KOPT-K1 (cell line): ENCODE results near the gene PRUNE2.

Experiments used
- H3K27ac ChIP-seq: fragments of 200-600 bp; sonication (generic); 2 replicates; pipeline ENCODE4 v1.5.1; 2016; ENCODE audit warnings: antibody characterized with exemption, mild to moderate bottlenecking, low read depth, low read length; ENCODE audit not compliant: poor library complexity, severe bottlenecking
- H3K36me3 ChIP-seq: fragments of 200-600 bp; sonication (generic); 2 replicates; pipeline ENCODE4 v1.5.1; 2017; ENCODE audit warnings: antibody characterized with exemption, mild to moderate bottlenecking, low read length, moderate library complexity; ENCODE audit not compliant: insufficient read depth
- H3K9me3 ChIP-seq: fragments of 200-600 bp; sonication (generic); 2 replicates; pipeline ENCODE4 v1.5.1; 2017; ENCODE audit warnings: antibody characterized with exemption, low read length, mild to moderate bottlenecking; ENCODE audit not compliant: insufficient read depth, poor library complexity, severe bottlenecking

PRUNE2 gene

GRCh38 chr9:76803083-76803482 lies 102.8 kb downstream of the PRUNE2 start:
- no peaks in the 10 kb centered on the region for H3K36me3 ChIP-seq
- H3K9me3 ChIP-seq = no peaks in the 10 kb centered on the region
- H3K27ac ChIP-seq = no peak overlapping the region

GRCh38 chr9:76800901-76801300 lies 105.0 kb downstream of the PRUNE2 start:
- no peaks in the 10 kb centered on the region for H3K9me3 ChIP-seq
- H3K36me3 ChIP-seq = no peaks in the 10 kb centered on the region
- no peak overlapping the region for H3K27ac ChIP-seq

GRCh38 chr9:76799473-76799872 lies 106.4 kb downstream of the PRUNE2 start:
- H3K9me3 ChIP-seq = no peaks in the 10 kb centered on the region
- H3K36me3 ChIP-seq = no peaks in the 10 kb centered on the region
- no peak overlapping the region for H3K27ac ChIP-seq

- Histone ChIP-seq H3K36me3 (no peaks in the 10 kb centered on the region), H3K27ac (no peak overlapping the region), H3K9me3 (no peaks in the 10 kb centered on the region)
Measured at GRCh38 chr9:76798527-76798926, 107.4 kb downstream of the PRUNE2 start.

GRCh38 chr9:76796296-76796695 lies 109.6 kb downstream of the PRUNE2 start:
- Histone ChIP-seq H3K9me3 (no peaks in the 10 kb centered on the region), H3K36me3 (no peaks in the 10 kb centered on the region), H3K27ac (no peak overlapping the region)

DNA sequence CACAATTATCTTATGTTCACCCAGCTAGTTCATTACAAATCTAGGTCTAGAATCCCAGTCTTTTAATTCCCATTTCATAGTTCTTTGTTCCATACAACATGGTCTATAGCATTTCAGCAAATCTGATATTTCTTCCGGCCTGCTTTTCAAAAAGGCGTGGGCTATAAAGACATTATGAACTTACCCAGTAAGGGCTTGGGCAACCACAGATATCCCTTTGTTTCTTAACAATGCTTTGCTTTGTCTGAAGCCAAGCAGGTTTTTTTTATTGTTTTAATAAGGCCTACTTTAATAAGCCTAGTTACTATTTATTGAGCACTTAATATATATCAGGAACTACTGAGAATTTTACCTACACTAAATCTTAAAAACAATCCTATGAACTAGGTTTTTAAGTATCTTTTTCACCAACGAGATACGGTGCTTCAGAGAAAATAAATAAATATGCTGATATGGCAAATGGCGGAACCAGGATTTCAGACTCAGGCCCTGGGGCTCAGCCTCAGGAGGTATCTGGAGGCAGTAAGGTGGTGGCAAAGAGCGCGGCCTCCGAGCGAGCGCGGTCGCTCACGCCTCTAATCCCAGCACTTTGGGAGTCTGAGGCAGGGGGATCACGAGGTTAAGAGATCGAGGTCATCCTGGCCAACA lies 112.0 kb downstream of the PRUNE2 start:
- Histone ChIP-seq H3K36me3 (no peaks in the 10 kb centered on the region), H3K27ac (no peak overlapping the region)

DNA sequence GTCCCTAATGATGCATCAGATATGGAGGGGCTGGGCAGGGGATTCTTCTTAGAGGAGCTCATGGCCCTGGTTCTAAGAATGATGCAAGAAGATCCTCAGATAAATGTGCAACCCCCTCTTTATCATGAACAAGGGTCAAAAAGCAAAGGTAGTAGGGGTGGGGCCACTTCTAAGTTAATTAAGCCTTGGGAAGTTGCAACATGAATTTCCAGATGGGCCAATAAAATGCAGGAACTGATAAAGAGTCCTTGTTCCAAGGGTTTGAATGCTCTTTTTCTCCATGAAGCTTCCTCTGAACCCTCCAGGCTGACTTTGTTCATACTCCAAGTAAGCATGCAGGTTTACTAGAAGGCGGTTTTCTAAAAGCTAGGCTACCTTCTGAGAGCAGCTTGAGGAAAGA lies 116.1 kb downstream of the PRUNE2 start:
- Histone ChIP-seq H3K9me3 (no peaks in the 10 kb centered on the region), H3K27ac (no peak overlapping the region), H3K36me3 (no peaks in the 10 kb centered on the region)

More for the DNA sequence above, 112.0 kb downstream of the PRUNE2 start:
- no peaks in the 10 kb centered on the region for H3K9me3 ChIP-seq

DNA sequence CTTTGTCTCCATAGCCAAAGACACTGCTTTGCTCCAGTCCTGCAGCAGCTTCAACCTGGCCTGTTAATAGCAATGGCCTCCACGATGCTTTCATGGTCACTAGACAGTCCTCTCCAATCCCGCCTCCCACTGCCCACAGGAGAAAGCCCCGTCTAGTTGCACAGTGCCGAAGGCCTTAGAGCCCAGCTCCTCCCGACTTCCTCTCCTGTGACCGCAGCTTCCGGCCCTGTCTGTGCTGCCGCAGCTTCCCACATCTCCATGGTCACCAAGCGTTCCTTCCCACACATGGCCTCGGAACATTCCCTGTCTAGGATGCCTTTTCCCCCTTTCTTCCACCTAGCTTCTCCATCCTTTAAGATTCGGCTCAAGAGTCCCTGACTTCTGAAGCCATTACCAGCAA lies 118.2 kb downstream of the PRUNE2 start:
- no peak overlapping the region for H3K27ac ChIP-seq

DNA sequence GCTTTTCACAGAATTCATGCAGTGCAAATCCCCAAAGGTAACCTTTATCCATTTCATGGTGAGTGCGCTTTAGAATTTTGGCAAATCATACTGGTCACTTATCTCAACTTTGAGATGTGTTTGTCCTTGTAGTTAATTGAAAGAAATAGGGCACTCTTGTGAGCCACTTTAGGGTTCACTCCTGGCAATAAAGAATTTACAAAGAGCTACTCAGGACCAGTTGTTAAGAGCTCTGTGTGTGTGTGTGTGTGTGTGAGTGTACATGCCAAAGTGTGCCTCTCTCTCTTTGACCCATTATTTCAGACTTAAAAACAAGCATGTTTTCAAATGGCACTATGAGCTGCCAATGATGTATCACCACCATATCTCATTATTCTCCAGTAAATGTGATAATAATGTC lies 120.4 kb downstream of the PRUNE2 start:
- Histone ChIP-seq H3K9me3 (no peaks in the 10 kb centered on the region), H3K36me3 (no peaks in the 10 kb centered on the region), H3K27ac (no peak overlapping the region)

More for the DNA sequence above, 118.2 kb downstream of the PRUNE2 start:
- no peaks in the 10 kb centered on the region for H3K36me3 ChIP-seq
- no peaks in the 10 kb centered on the region for H3K9me3 ChIP-seq

DNA sequence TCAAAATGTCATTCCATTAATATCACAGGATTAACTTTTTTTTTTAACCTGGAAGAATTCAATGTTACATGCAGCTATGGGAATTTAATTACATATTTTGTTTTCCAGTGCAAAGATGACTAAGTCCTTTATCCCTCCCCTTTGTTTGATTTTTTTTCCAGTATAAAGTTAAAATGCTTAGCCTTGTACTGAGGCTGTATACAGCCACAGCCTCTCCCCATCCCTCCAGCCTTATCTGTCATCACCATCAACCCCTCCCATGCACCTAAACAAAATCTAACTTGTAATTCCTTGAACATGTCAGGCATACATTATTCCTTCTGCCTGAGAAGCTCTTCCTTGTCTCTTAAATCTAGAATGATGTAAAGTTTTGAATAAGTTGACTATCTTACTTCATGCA lies 121.0 kb downstream of the PRUNE2 start:
- Histone ChIP-seq H3K27ac (no peak overlapping the region), H3K36me3 (no peaks in the 10 kb centered on the region), H3K9me3 (no peaks in the 10 kb centered on the region)

- no peaks in the 10 kb centered on the region for H3K36me3 ChIP-seq
Measured at GRCh38 chr9:76772686-76773445, 133.0 kb downstream of the PRUNE2 start.

GRCh38 chr9:76766126-76766525 lies 139.8 kb downstream of the PRUNE2 start:
- Histone ChIP-seq H3K36me3 (no peaks in the 10 kb centered on the region), H3K9me3 (no peaks in the 10 kb centered on the region), H3K27ac (no peak overlapping the region)

More at GRCh38 chr9:76772686-76773445, 133.0 kb downstream of the PRUNE2 start:
- H3K9me3 ChIP-seq = no peaks in the 10 kb centered on the region
- no peak overlapping the region for H3K27ac ChIP-seq

DNA sequence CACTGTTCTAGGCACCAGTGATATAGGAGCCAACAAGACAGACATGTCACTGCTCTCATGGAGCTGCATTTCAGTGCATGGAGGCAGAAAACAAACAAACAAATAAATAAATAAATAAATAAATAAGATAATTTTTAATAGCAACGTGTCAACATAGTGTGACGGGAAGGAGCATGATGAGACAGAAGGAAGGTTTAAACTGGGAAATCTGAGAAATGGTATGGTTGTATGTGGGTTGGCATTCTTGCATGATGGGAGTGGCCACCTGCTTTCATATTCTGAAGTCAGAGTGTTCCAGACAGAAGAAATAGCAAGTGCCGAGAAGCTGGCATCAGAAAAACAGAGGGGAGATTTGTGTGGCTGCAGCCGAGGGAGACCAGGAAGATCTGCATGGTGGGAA lies 141.8 kb downstream of the PRUNE2 start, which contains the start of gene PCA3:
Gene PCA3 (plus strand): TSS at position 301 of the 400 bp plus-strand sequence.
- no peaks in the 10 kb centered on the region for H3K36me3 ChIP-seq
- no peak within 1 kb of the TSS for H3K27ac ChIP-seq
- no peaks in the 10 kb centered on the region for H3K9me3 ChIP-seq

DNA sequence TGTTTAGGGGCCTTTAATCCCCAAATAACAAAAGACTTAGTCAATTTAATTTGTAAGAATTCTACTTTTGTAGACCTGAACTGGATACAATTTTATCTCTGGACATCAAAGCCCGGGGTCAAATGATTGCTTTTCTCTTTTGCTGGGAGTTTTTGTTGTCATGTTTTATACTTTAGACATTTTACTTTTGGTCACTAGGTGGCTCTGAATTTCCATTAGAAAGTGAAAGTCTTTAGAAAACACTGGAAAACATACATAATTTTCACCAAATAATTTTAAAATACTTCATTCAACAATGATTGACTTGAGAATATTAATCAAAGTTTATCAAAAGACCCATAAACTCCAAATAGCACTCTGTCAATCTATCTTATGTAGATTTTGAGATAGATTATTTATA lies 144.5 kb downstream of the PRUNE2 start:
- H3K9me3 ChIP-seq = no peaks in the 10 kb centered on the region
- no peak overlapping the region for H3K27ac ChIP-seq
- H3K36me3 ChIP-seq = no peaks in the 10 kb centered on the region

DNA sequence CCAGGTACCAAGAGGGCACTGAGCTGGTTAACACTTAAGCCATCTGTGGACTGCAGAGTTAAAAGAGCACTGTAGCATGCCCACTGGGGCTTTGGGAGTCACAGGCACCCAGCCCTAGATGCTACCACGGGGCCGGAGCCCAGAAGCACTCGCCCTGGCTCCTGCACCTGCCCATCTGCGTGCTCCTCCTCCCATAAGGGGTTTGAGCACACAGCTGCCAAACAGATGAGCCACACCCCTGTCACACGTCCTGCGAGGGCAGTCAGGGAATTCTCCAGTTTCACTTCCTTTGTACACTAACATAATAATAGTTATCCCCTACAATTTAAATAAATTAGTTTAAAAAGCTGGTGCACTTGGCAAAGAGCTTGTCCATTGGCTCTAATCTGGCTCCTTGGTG lies 146.2 kb downstream of the PRUNE2 start:
- no peaks in the 10 kb centered on the region for H3K36me3 ChIP-seq
- no peak overlapping the region for H3K27ac ChIP-seq
- H3K9me3 ChIP-seq = no peaks in the 10 kb centered on the region

GRCh38 chr9:76758476-76758875 lies 147.4 kb downstream of the PRUNE2 start:
- Histone ChIP-seq H3K36me3 (no peaks in the 10 kb centered on the region), H3K9me3 (no peaks in the 10 kb centered on the region), H3K27ac (no peak overlapping the region)
